IgD-negative memory B cell (primary cell): ENCODE results near the gene UBXN10. TPM values are rescaled to one million over a fixed set of nuclear protein-coding genes. Genes with fewer than 3 reads are reported as not detected.

Experiments
- H3K27ac Mint-ChIP-seq, 3 donors: one replicate each; pipeline ENCODE4 v1.8.0; 2020 to 2022; ENCODE audit warnings: mild to moderate bottlenecking in 3 of 3, mixed read lengths in 3 of 3, moderate library complexity in 1 of 3
- H3K27me3 Mint-ChIP-seq: one replicate; pipeline ENCODE4 v1.8.0; 2021; ENCODE audit warnings: mixed read lengths
- H3K36me3 Mint-ChIP-seq: one replicate; pipeline ENCODE4 v1.8.0; 2020; ENCODE audit warnings: mild to moderate bottlenecking, mixed read lengths
- H3K4me1 Mint-ChIP-seq, 3 donors: one replicate each; pipeline ENCODE4 v1.8.0; 2020 to 2022; ENCODE audit warnings: mixed read lengths in 3 of 3, mild to moderate bottlenecking in 1 of 3
- H3K4me3 Mint-ChIP-seq, 4 donors: one replicate each; pipeline ENCODE4 v1.8.0; 2020 to 2022; ENCODE audit warnings: mild to moderate bottlenecking in 4 of 4, mixed read lengths in 4 of 4, moderate library complexity in 3 of 4
- H3K9me3 Mint-ChIP-seq, 3 donors: one replicate each; pipeline ENCODE4 v1.8.0; 2020 to 2021; ENCODE audit warnings: mixed read lengths in 3 of 3, mild to moderate bottlenecking in 1 of 3
- polyA plus RNA-seq: library from polyadenylated mRNA; unstranded; fragments of 300-500 nt; fragmentation: Illumina TruSeq; gene quantifications from one replicate; pipeline ENCODE4 v1.2.3, GENCODE V29; 2021

Gene UBXN10
- polyA plus RNA-seq, 1 donor from 2014 or later: 0.39 TPM

- Mint-ChIP-seq H3K4me3 (no peak overlapping the region), H3K9me3 (no peaks in the 10 kb centered on the region), H3K4me1 (peaks cover 2 to 5% (median 2%) of the 10 kb centered on the region in 3 donors), H3K36me3 (peaks cover 2% of the 10 kb centered on the region), H3K27me3 (peaks cover 2% of the 10 kb centered on the region), H3K27ac (no peak overlapping the region)
Measured at GRCh38 chr1:20147846-20148570, 37.9 kb upstream of the UBXN10 start.

- Mint-ChIP-seq H3K4me3 (no peak overlapping the region), H3K36me3 (peaks cover 2% of the 10 kb centered on the region), H3K27ac (peak overlapping the region in 1 of 3 donors; percentile 59), H3K27me3 (peaks cover 2% of the 10 kb centered on the region), H3K4me1 (peaks cover 2 to 5% (median 2%) of the 10 kb centered on the region in 3 donors), H3K9me3 (no peaks in the 10 kb centered on the region)
Measured at GRCh38 chr1:20148571-20149500, 37.1 kb upstream of the UBXN10 start.

GRCh38 chr1:20149601-20150325, 36.1 kb upstream of the UBXN10 start:
- peak overlapping the region in 1 of 4 donors; percentile 5 for H3K4me3 Mint-ChIP-seq

GRCh38 chr1:20150326-20150705, 35.6 kb upstream of the UBXN10 start:
- Mint-ChIP-seq H3K9me3 (no peaks in the 10 kb centered on the region), H3K27ac (no peak overlapping the region), H3K4me3 (no peak overlapping the region), H3K4me1 (peaks cover 5 to 8% (median 7%) of the 10 kb centered on the region in 3 donors), H3K36me3 (peaks cover 4% of the 10 kb centered on the region), H3K27me3 (no peaks in the 10 kb centered on the region)

More at GRCh38 chr1:20149601-20150325, 36.1 kb upstream of the UBXN10 start:
- Mint-ChIP-seq H3K27ac (no peak overlapping the region), H3K9me3 (no peaks in the 10 kb centered on the region), H3K36me3 (peaks cover 4% of the 10 kb centered on the region), H3K27me3 (no peaks in the 10 kb centered on the region), H3K4me1 (peaks cover 5 to 6% (median 5%) of the 10 kb centered on the region in 3 donors)

- peaks cover 5 to 9% (median 7%) of the 10 kb centered on the region in 3 donors for H3K4me1 Mint-ChIP-seq
- peaks cover 4% of the 10 kb centered on the region for H3K36me3 Mint-ChIP-seq
- peak overlapping the region in 1 of 4 donors; percentile 23 for H3K4me3 Mint-ChIP-seq
- H3K9me3 Mint-ChIP-seq: no peaks in the 10 kb centered on the region
- no peaks in the 10 kb centered on the region for H3K27me3 Mint-ChIP-seq
- no peak overlapping the region for H3K27ac Mint-ChIP-seq
Measured at GRCh38 chr1:20150969-20151368, 34.9 kb upstream of the UBXN10 start.

GRCh38 chr1:20151906-20152598, 33.8 kb upstream of the UBXN10 start:
- H3K36me3 Mint-ChIP-seq: peaks cover 4% of the 10 kb centered on the region
- peak overlapping the region in 1 of 3 donors; percentile 84 for H3K27ac Mint-ChIP-seq
- no peaks in the 10 kb centered on the region for H3K9me3 Mint-ChIP-seq
- H3K4me3 Mint-ChIP-seq: peak overlapping the region; percentile 55 to 92 (median 87)
- no peaks in the 10 kb centered on the region for H3K27me3 Mint-ChIP-seq
- peaks cover 5 to 10% (median 7%) of the 10 kb centered on the region in 3 donors for H3K4me1 Mint-ChIP-seq

GRCh38 chr1:20152599-20152930, 33.3 kb upstream of the UBXN10 start:
- H3K4me3 Mint-ChIP-seq: peak overlapping the region; percentile 55 to 92 (median 87)

GRCh38 chr1:20153000-20153418, 32.9 kb upstream of the UBXN10 start:
- H3K36me3 Mint-ChIP-seq: peaks cover 4% of the 10 kb centered on the region
- peaks cover 5 to 10% (median 7%) of the 10 kb centered on the region in 3 donors for H3K4me1 Mint-ChIP-seq
- peak overlapping the region in 1 of 4 donors; percentile 60 for H3K4me3 Mint-ChIP-seq
- H3K9me3 Mint-ChIP-seq: peaks cover 0 to 3% (median 0%) of the 10 kb centered on the region in 3 donors
- no peak overlapping the region for H3K27ac Mint-ChIP-seq
- no peaks in the 10 kb centered on the region for H3K27me3 Mint-ChIP-seq

More at GRCh38 chr1:20152599-20152930, 33.3 kb upstream of the UBXN10 start:
- Mint-ChIP-seq H3K9me3 (no peaks in the 10 kb centered on the region), H3K27ac (peak overlapping the region in 1 of 3 donors; percentile 84), H3K4me1 (peaks cover 5 to 10% (median 7%) of the 10 kb centered on the region in 3 donors), H3K36me3 (peaks cover 4% of the 10 kb centered on the region), H3K27me3 (no peaks in the 10 kb centered on the region)

GRCh38 chr1:20154301-20154831, 31.5 kb upstream of the UBXN10 start:
- peaks cover 5 to 10% (median 7%) of the 10 kb centered on the region in 3 donors for H3K4me1 Mint-ChIP-seq
- no peaks in the 10 kb centered on the region for H3K27me3 Mint-ChIP-seq
- peaks cover 0 to 10% (median 4%) of the 10 kb centered on the region in 3 donors for H3K9me3 Mint-ChIP-seq
- H3K4me3 Mint-ChIP-seq: peak overlapping the region in 1 of 4 donors; percentile 71
- H3K27ac Mint-ChIP-seq: no peak overlapping the region
- H3K36me3 Mint-ChIP-seq: peaks cover 4% of the 10 kb centered on the region

- peak overlapping the region in 1 of 4 donors; percentile 17 for H3K4me3 Mint-ChIP-seq
- H3K4me1 Mint-ChIP-seq: peaks cover 0 to 9% (median 5%) of the 10 kb centered on the region in 3 donors
- H3K27me3 Mint-ChIP-seq: peaks cover under 1% of the 10 kb centered on the region
- no peak overlapping the region for H3K27ac Mint-ChIP-seq
- H3K9me3 Mint-ChIP-seq: peaks cover 11 to 31% (median 19%) of the 10 kb centered on the region in 3 donors
- peaks cover 2% of the 10 kb centered on the region for H3K36me3 Mint-ChIP-seq
Measured at GRCh38 chr1:20158358-20159070, 27.4 kb upstream of the UBXN10 start.

GRCh38 chr1:20160034-20160433, 25.9 kb upstream of the UBXN10 start:
- H3K36me3 Mint-ChIP-seq: peaks cover 2% of the 10 kb centered on the region
- H3K9me3 Mint-ChIP-seq: peaks cover 11 to 38% (median 24%) of the 10 kb centered on the region in 3 donors
- H3K27me3 Mint-ChIP-seq: peaks cover 2% of the 10 kb centered on the region
- no peak overlapping the region for H3K27ac Mint-ChIP-seq
- no peak overlapping the region for H3K4me3 Mint-ChIP-seq
- peaks cover 0 to 3% (median 0%) of the 10 kb centered on the region in 3 donors for H3K4me1 Mint-ChIP-seq

GRCh38 chr1:20164694-20165202, 21.1 kb upstream of the UBXN10 start:
- H3K27ac Mint-ChIP-seq: no peak overlapping the region

GRCh38 chr1:20165522-20165951, 20.4 kb upstream of the UBXN10 start:
- H3K4me1 Mint-ChIP-seq: peaks cover 0 to 5% (median 1%) of the 10 kb centered on the region in 3 donors

More at GRCh38 chr1:20164694-20165202, 21.1 kb upstream of the UBXN10 start:
- peaks cover 2% of the 10 kb centered on the region for H3K36me3 Mint-ChIP-seq
- peaks cover 6% of the 10 kb centered on the region for H3K27me3 Mint-ChIP-seq
- H3K9me3 Mint-ChIP-seq: peaks cover 12 to 31% (median 21%) of the 10 kb centered on the region in 3 donors
- no peak overlapping the region for H3K4me3 Mint-ChIP-seq
- peaks cover 0 to 1% (median 1%) of the 10 kb centered on the region in 3 donors for H3K4me1 Mint-ChIP-seq

More at GRCh38 chr1:20165522-20165951, 20.4 kb upstream of the UBXN10 start:
- peaks cover 10 to 31% (median 21%) of the 10 kb centered on the region in 3 donors for H3K9me3 Mint-ChIP-seq
- H3K27ac Mint-ChIP-seq: peak overlapping the region in 1 of 3 donors; percentile 4
- peaks cover 2% of the 10 kb centered on the region for H3K36me3 Mint-ChIP-seq
- H3K27me3 Mint-ChIP-seq: peaks cover 8% of the 10 kb centered on the region
- H3K4me3 Mint-ChIP-seq: no peak overlapping the region
